Dermis microvascular lymphatic vessel endothelial cell (primary cell): Measurements from ENCODE around the gene CAMTA1. TPM values are rescaled to one million over a fixed set of nuclear protein-coding genes. Genes with fewer than 3 reads are reported as not detected.

ENCODE experiments used
- DNase-seq, 2 donors: peaks; one replicate each; pipeline versions ENCODE4 v3.0.0 to v3.0.0-alpha.2; 2010; ENCODE audit warnings: low read depth in 2 of 2
- total RNA-seq: library from RNA; depleted of rRNA; stranded (reverse); fragments of >200 nt; gene quantifications from 2 replicates; pipeline ENCODE4 v1.2.1, GENCODE V29; 2014

The CAMTA1 gene
- total RNA-seq, 1 donor from 2014 or later, result 33.9 TPM

DNA sequence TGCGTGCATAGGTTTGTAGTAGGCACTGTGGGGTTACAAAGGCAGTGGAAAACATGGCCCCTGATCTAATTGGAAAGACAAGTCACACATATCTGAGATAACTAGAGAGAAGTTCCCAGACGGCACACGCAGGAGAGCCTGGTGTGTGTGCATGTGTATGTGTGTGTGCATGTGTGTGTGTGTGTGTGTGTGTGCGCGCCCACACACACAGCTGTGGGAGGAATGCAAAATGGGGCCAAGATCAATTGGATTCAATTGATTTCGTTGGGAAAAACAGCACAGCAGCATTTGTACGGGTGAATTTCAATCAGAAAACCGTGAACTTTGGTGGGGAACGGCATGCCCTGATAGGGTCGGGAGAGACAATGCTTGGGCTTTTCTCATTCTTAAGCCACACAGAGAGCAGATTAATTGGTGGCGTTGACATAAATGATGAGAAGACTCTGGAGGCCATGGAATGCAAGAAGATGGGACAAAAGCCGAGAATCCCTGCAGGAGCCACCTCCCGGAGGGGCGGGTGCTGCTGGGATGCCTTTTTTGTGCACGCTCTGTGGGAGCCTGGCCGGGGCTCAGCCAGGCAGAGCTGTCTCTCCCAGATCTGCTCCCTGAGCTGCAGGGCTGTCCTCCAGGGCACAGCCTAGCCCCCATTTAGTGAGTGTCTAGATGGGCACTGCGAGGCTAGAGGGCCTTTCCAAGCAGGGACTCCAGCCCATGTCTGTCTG, 322.0 kb downstream of the CAMTA1 start:
- no peak for DNase-seq

GRCh38 chr1:7108251-7108650, 323.0 kb downstream of the CAMTA1 start:
- no peak for DNase-seq

GRCh38 chr1:7109901-7110300, 324.6 kb downstream of the CAMTA1 start:
- DNase-seq, result no peak

DNA sequence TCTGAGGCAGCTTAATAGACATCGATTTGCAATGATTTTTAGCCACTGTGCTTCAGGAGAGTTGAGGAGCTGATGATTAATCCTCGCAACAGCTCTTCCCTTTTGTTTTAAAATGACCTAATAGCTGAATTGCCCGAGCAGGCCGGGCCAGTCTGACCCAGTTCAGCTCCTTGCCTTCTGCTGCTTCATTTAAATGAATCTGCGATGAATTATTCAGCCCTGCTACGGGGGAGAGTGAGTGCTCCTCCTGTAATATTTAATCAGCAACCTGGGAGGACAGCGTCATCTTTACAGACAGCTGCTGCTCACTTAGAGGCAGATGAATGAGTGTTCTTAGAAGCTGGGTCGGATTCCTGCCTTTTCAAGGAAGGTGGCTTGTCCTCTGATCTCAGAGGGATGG, 325.1 kb downstream of the CAMTA1 start:
- no peak for DNase-seq

DNA sequence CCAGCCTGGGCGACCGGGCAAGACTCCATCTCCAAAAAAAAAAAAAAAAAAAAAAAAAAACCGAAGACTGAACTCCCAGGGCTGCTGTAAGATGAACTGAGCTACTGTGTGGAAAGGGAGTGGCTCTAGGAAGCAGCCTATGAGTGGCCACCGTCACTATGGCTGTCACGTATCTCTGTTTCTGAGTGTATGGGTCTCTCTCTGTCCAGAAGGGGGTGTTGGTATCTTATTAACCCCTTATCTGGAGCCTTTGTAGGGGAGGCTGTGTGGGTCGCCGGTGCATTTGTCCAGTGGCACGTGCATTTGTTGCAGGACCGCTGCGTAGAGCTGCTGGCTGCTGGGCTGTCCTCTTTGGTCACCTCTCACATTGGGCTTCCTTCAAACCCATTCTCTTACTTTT, 326.6 kb downstream of the CAMTA1 start:
- no peak for DNase-seq

DNA sequence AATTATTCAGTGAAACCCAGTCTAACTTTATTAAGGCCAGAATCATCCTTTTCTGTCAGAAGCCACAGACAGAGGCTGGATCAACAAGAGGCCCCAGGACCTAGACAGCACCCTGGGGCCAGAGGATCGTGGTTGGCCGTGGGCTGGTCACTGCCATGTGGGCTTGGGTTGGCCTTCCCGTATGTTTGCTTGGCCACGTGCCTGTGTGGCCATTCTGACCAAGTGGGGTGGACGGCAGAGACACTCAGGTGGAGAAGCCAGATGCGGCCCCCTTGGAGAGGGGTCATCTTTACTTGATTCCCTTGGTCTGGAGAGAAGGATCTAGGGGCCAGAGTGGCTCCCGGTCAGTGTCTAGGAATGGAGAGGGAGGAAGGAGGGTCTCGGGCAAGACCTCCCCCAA, 327.9 kb downstream of the CAMTA1 start:
- DNase-seq, result no peak

GRCh38 chr1:7113822-7114221, 328.6 kb downstream of the CAMTA1 start:
- no peak for DNase-seq

GRCh38 chr1:7116001-7116400, 330.7 kb downstream of the CAMTA1 start:
- no peak for DNase-seq

GRCh38 chr1:7117399-7118281, 332.4 kb downstream of the CAMTA1 start:
- no peak for DNase-seq

DNA sequence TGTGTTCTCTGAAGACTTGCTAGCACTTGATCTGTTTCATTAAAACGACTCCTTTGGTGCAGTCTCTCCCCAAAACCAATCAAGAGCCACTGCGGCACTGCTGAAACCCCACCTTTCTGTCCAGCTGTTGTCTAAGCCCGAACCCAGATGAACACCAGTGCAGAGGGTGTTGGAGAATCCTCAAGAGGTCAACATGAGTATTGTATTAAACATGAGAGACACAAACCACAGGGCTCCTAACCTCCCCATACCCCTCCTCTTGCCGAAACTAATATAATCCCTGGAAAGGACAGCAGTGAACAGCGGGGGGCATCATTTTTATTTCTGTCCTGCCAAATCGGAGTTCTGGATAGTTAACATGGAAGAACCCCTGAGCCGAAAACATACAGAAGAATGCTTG, 333.9 kb downstream of the CAMTA1 start:
- no peak for DNase-seq

GRCh38 chr1:7120863-7121621, 335.8 kb downstream of the CAMTA1 start:
- DNase-seq, result no peak

DNA sequence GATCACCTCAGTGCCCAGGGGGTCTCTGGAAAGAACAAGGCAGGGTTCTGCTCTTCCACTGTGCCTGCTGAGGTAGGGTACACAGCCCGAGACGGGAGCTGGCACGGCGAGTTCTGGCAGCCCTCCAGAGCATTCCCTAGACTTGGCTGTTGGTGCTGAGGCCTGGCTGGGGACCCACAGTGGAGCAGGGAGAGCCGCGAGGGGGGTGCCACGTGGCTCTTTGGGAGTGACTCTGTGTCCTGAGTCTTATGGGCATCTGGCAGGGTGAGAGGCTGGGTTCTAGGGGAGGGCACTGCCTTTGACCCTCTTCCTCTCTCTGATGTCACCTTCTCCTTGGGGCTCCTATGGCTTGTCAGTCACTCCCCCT, 336.4 kb downstream of the CAMTA1 start:
- no peak for DNase-seq

DNA sequence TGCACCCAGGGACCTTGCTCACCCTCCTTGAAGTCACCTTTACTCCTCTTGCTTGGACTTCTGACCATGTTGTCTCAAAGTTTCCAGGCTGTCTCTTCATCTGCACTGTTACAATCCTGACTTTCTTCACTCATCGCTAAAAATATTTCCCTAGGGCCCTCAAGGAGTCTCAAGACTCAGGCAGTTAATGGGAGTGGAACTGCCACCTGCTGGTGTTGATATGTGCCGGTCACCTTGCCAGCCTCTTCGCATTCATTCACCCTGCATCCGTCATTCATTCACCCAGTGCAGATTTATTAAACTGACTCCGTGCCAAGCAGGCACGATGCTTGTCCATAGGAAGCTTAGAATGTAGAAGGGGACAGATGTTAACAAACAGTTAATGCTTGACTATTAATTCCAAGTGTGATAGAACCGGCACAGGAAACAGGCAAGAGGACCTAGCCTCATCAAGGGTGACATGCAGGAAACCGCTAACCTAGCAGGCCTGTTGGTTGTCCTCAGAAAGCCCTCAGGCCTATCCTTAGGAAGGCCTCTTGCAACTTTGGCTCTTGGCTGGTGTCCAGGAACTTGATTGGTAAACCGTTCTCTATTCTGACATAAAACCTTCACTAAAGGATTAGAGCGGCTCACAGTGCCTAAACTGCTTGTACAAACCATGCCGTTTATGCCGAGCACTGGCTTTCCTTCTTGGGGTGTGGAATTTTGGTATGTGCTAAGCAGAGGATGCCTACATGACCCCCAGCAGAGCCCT, 342.2 kb downstream of the CAMTA1 start:
- no peak for DNase-seq

DNA sequence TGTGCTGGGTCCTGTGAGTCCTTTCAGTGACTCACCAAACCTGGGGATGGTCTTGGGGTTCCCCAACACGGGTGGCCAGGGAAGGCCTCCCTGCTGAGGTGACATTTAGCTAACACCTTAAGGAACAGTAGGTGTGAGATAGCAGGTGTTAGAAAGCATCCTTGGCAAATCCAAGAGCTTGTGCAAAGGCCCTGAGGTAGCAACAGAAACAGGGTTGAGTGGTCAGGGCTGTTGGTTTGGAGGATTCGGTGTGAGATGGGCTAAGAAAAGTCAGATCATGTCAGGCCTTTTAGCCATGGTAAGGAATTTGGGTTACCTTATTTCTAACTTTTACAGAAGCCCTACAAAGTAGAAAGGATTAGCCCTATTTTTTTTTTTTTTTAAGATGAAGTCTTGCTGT, 343.0 kb downstream of the CAMTA1 start:
- DNase-seq, result no peak

GRCh38 chr1:7130127-7130526, 344.9 kb downstream of the CAMTA1 start:
- no peak for DNase-seq

- DNase-seq, result no peak
Measured at GRCh38 chr1:7135493-7135892, 350.2 kb downstream of the CAMTA1 start.

- no peak for DNase-seq
Measured at GRCh38 chr1:7136166-7136953, 351.1 kb downstream of the CAMTA1 start.

- DNase-seq, result no peak
Measured at GRCh38 chr1:7140251-7140650, 355.0 kb downstream of the CAMTA1 start.

- DNase-seq, result no peak
Measured at GRCh38 chr1:7145947-7146346, 360.7 kb downstream of the CAMTA1 start.

GRCh38 chr1:7146710-7147109, 361.5 kb downstream of the CAMTA1 start:
- DNase-seq, result no peak
